Activated T-cell treated with anti-CD3 and anti-CD28 coated beads, Interleukin-2, amount 50 U/mL, for 1 hour (primary cell): Measurements from ENCODE around the gene MPRIP.
"Not testable (repeated sequence)": the region's sequence is repeated elsewhere in the genome, so short reads cannot be mapped to it uniquely, and the experiment has no call there.

Source experiments
- DNase-seq: peaks from one replicate; pipeline ENCODE4 v3.0.0-alpha.2; 2020

MPRIP gene

GRCh38 chr17:17153071-17153470 is 110.8 kb downstream of the MPRIP start:
- DNase-seq = no peak

GRCh38 chr17:17153709-17154108 is 111.5 kb downstream of the MPRIP start:
- DNase-seq = no peak

- no peak for DNase-seq
Measured at GRCh38 chr17:17154556-17154955, 112.3 kb downstream of the MPRIP start.

- no peak for DNase-seq
Measured at GRCh38 chr17:17154981-17155380, 112.7 kb downstream of the MPRIP start.

- DNase-seq = no peak
Measured at GRCh38 chr17:17155568-17155967, 113.3 kb downstream of the MPRIP start.

- DNase-seq = no peak
Measured at GRCh38 chr17:17156107-17156506, 113.8 kb downstream of the MPRIP start.

- DNase-seq = no peak
Measured at GRCh38 chr17:17156511-17156910, 114.3 kb downstream of the MPRIP start.

GRCh38 chr17:17157041-17157440 is 114.8 kb downstream of the MPRIP start:
- no peak for DNase-seq

GRCh38 chr17:17158506-17158905 is 116.2 kb downstream of the MPRIP start:
- not testable (repeated sequence) for DNase-seq

- DNase-seq = no peak
Measured at GRCh38 chr17:17159571-17159970, 117.3 kb downstream of the MPRIP start.

GRCh38 chr17:17161121-17161520 is 118.9 kb downstream of the MPRIP start:
- no peak for DNase-seq

GRCh38 chr17:17161759-17162158 is 119.5 kb downstream of the MPRIP start:
- no peak for DNase-seq

GRCh38 chr17:17164156-17164555 is 121.9 kb downstream of the MPRIP start:
- no peak for DNase-seq

- no peak for DNase-seq
Measured at GRCh38 chr17:17164676-17165075, 122.4 kb downstream of the MPRIP start.

GRCh38 chr17:17165666-17166308 is 123.5 kb downstream of the MPRIP start:
- DNase-seq = no peak

- no peak for DNase-seq
Measured at GRCh38 chr17:17166446-17166845, 124.2 kb downstream of the MPRIP start.

- no peak for DNase-seq
Measured at GRCh38 chr17:17167356-17167755, 125.1 kb downstream of the MPRIP start.

- DNase-seq = no peak
Measured at GRCh38 chr17:17167986-17168385, 125.7 kb downstream of the MPRIP start.

GRCh38 chr17:17168401-17168800 is 126.1 kb downstream of the MPRIP start:
- no peak for DNase-seq

GRCh38 chr17:17169396-17169795 is 127.1 kb downstream of the MPRIP start:
- no peak for DNase-seq

GRCh38 chr17:17170346-17170985 is 128.2 kb downstream of the MPRIP start:
- no peak for DNase-seq

- no peak for DNase-seq
Measured at GRCh38 chr17:17171186-17171585, 128.9 kb downstream of the MPRIP start.

- no peak for DNase-seq
Measured at GRCh38 chr17:17172001-17172939, 130.0 kb downstream of the MPRIP start.

- DNase-seq = no peak
Measured at GRCh38 chr17:17172990-17173389, 130.7 kb downstream of the MPRIP start.
